Putamen (tissue), 1 donor: Measurements from ENCODE around the gene SCNM1.
"Not testable (repeated sequence)": the region's sequence is repeated elsewhere in the genome, so short reads cannot be mapped to it uniquely, and the experiment has no call there.

ENCODE experiments used
- DNase-seq: peaks from one replicate; pipeline ENCODE4 v3.0.0-alpha.2; 2016; ENCODE audit warnings: low spot score

The SCNM1 gene

GRCh38 chr1:151193304-151193703 is 27.4 kb downstream of the SCNM1 start:
- no peak for DNase-seq

DNA sequence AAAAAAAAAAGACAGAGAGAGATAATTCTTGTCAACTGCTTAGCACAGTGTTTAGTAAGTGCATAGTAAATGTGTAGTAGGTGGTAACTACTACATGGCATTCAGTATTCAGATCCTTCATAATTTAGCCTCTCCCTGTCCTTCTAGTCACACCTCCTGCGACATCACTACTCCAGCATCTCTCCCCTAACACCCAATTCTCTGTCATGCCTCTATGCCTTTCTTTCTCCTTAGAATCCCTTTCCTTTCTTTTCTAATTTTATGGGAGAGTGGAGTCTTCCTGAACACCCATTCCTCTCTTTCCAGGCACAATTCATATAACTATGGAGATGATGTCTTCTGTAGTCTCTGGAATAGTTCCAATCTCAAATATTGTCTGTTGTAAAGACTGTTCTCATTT is 27.9 kb downstream of the SCNM1 start:
- DNase-seq = no peak

DNA sequence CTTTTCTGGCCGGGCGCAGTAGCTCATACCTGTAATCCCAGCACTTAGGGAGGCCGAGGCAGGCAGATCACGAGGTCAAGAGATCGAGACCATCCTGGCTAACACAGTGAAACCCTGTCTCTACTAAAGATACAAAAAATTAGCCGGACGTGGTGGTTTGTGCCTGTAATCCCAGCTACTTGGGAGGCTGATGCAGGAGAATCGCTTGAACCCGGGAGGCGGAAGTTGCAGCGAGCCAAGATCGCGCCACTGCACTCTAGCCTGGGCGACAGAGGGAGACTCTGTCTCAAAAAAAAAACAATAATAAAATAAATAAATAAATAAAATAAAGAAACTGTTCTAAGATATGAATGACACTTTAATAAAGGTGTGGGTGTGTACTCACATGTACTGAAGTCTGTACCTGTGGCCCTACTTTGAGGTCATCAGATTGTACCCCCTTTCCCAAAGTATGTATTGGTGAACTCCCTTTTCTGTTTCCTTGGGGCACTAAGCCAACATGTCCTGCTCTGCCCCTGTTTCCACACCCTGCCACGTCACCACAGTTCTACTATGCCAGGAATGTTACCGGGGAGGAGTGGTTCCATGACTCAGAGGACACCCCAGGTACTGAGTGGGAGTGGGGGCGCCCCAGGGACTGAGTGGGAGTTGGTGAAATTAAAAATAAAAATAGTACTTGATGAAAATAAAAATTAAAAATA is 29.1 kb downstream of the SCNM1 start:
- DNase-seq = peak; percentile 52

DNA sequence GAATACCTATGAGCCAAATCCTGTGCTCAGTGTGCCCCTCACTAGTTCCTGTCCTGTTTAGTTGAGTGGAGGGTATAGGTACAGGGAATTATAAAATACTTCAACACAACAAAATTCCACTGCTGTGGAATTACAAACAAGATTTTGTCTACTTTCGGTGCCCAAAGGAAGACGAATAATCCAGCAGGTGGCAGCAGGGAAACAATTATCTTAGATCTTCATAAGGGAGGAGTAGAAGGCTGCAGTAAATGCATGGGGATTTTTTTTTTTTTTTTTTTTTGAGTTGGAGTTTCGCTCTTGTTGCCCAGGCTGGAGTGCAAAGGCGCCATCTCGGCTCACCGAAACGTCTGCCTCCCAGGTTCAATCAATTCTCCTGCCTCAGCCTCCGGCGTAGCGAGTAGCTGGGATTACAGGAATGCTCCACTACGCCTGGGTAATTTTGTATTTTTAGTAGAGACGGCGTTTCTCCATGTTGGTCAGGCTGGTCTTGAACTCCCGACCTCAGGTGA is 30.4 kb downstream of the SCNM1 start:
- peak; percentile 76 for DNase-seq

GRCh38 chr1:151197863-151198253 is 31.9 kb downstream of the SCNM1 start:
- no peak for DNase-seq

DNA sequence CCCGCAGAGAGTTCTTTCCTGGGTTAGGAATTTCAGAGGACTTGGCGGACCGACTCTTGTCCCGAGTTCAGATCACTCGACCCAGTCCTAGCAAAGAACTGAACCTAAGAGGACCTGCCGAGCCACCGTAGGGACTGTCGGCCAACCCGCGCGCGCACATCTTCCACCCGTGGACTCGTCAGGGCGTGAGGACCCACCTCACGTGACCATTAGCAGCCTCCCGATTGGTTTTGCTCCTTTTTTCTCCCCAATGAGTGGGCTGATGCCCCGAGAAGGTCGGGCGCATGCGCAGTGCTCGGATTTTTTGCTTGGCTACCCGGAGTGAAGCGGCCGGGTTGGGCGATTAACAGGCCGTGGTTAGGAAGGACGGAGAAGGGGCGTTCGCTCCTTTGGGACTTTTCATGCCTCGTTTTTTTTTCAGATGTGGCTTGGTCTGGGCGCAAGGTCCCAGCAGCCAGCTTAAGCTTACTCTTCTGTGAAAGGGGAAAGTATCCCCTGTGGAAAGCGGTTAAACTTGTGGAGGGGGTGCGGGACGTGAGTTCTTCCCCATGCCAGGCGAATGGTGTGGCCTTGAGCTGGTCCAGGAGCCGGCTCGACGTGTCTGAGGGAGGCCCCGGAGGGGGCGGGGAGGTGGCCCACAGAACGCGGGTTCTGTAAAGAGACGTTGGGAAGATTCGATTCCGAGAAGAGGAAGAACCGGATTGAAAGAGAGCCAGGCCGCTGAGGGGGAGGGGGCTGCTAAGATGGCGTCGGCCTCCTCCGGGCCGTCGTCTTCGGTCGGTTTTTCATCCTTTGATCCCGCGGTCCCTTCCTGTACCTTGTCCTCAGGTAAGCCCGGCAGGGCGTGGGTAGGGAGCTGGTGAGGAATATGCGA is 32.5 kb downstream of the SCNM1 start, which contains the start of gene PIP5K1A:
Gene PIP5K1A, plus strand, starts transcription at position 299 of the 874 bp plus-strand sequence. Its CDS starts 445 bp downstream, at position 744.
- peak; percentile 98 for DNase-seq

- DNase-seq = no peak
These were observed 34.1 kb downstream of the SCNM1 start for GRCh38 chr1:151199873-151200581.

- not testable (repeated sequence) for DNase-seq
These were observed 39.5 kb downstream of the SCNM1 start for GRCh38 chr1:151205381-151205965.

DNA sequence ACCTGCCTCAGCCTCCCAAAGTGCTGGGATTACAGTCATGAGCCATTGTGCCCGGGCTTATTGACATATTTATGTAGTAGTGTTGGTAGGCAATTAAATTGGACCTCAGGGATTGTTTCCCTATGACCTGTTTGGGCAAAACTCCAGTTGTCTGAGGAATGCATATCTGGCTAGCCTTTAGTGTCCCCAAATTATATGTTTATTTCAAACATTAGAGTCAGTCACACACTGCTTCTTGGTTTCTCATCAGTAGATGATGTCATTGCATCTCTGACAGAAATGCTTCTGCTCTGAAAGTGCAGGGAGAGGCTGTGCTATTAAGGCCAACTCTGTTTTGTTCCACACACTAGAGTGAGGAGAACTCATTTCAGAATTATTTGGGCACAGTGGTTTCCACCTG is 44.9 kb downstream of the SCNM1 start:
- no peak for DNase-seq

GRCh38 chr1:151211972-151212705 is 46.2 kb downstream of the SCNM1 start:
- no peak for DNase-seq

DNA sequence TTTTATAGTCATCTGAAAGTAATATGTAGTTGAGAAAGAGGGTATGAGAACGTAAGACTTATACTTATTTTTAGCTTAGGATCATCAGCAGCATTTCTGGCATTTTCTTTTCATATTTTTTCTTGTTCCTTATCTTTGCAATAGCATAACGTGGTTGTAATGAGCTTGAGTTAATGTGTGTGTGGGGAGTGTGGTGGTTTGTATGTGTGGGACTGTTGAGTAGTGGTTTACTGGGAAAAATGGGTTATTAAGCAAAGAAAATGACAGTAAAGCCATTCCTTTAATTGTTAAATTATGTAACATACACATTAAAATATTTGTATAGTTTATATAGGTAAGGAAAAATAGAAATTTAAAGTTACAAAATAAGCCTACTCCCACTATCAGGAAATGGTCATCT is 47.6 kb downstream of the SCNM1 start:
- DNase-seq = no peak
